ENCODE measurements around the gene MAGEF1.

GRCh38 chr3:184724699-184725098, 12.8 kb upstream of the MAGEF1 start:
- TF ChIP-seq, protein P1, sequence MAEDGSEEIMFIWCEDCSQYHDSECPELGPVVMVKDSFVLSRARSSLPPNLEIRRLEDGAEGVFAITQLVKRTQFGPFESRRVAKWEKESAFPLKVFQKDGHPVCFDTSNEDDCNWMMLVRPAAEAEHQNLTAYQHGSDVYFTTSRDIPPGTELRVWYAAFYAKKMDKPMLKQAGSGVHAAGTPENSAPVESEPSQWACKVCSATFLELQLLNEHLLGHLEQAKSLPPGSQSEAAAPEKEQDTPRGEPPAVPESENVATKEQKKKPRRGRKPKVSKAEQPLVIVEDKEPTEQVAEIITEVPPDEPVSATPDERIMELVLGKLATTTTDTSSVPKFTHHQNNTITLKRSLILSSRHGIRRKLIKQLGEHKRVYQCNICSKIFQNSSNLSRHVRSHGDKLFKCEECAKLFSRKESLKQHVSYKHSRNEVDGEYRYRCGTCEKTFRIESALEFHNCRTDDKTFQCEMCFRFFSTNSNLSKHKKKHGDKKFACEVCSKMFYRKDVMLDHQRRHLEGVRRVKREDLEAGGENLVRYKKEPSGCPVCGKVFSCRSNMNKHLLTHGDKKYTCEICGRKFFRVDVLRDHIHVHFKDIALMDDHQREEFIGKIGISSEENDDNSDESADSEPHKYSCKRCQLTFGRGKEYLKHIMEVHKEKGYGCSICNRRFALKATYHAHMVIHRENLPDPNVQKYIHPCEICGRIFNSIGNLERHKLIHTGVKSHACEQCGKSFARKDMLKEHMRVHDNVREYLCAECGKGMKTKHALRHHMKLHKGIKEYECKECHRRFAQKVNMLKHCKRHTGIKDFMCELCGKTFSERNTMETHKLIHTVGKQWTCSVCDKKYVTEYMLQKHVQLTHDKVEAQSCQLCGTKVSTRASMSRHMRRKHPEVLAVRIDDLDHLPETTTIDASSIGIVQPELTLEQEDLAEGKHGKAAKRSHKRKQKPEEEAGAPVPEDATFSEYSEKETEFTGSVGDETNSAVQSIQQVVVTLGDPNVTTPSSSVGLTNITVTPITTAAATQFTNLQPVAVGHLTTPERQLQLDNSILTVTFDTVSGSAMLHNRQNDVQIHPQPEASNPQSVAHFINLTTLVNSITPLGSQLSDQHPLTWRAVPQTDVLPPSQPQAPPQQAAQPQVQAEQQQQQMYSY (CRISPR knock-in tag; IDR thresholded peaks at IDR 0.05): no peak
- TF ChIP-seq HMGXB4 (CRISPR knock-in tag; IDR thresholded peaks at IDR 0.05; ENCODE audit: borderline replicate concordance in 1 of 2, low read depth in 1 of 2) (no peak), CREB1 (IDR thresholded peaks at IDR 0.05) (no peak), CREB1 (CRISPR knock-in tag; IDR thresholded peaks at IDR 0.05) (no peak), ASH2L (IDR thresholded peaks at IDR 0.05; ENCODE audit: insufficient read length, low read depth, low read length) (no peak), ZNF335 (CRISPR knock-in tag; IDR thresholded peaks at IDR 0.05) (no peak), IRF2 (CRISPR knock-in tag; IDR thresholded peaks at IDR 0.05) (no peak), EZH2 (conservative IDR thresholded peaks at IDR 0.05; ENCODE audit: low read depth, low read length) (no peak), SCMH1 (CRISPR knock-in tag; IDR thresholded peaks at IDR 0.05; ENCODE audit: borderline replicate concordance) (no peak), MEF2D (CRISPR knock-in tag; IDR thresholded peaks at IDR 0.05) (no peak), ZFX (CRISPR knock-in tag; IDR thresholded peaks at IDR 0.05; ENCODE audit: low read depth) (no peak)
- TF ChIP-seq, protein P2, sequence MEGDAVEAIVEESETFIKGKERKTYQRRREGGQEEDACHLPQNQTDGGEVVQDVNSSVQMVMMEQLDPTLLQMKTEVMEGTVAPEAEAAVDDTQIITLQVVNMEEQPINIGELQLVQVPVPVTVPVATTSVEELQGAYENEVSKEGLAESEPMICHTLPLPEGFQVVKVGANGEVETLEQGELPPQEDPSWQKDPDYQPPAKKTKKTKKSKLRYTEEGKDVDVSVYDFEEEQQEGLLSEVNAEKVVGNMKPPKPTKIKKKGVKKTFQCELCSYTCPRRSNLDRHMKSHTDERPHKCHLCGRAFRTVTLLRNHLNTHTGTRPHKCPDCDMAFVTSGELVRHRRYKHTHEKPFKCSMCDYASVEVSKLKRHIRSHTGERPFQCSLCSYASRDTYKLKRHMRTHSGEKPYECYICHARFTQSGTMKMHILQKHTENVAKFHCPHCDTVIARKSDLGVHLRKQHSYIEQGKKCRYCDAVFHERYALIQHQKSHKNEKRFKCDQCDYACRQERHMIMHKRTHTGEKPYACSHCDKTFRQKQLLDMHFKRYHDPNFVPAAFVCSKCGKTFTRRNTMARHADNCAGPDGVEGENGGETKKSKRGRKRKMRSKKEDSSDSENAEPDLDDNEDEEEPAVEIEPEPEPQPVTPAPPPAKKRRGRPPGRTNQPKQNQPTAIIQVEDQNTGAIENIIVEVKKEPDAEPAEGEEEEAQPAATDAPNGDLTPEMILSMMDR (CRISPR knock-in tag; IDR thresholded peaks at IDR 0.05): no peak
